T-helper 1 cell treated with Interleukin-12 subunit alpha and Interleukin-12 subunit beta and Interleukin-4 antibody, amounts not matched to agents 30 μg/mL and 1 μg/mL, for 36 hours (primary cell): ENCODE results near the gene GALNT10.

Experiments used
- H3K27ac Mint-ChIP-seq: one replicate; pipeline ENCODE4 v1.8.0; 2021; ENCODE audit warnings: mild to moderate bottlenecking, mixed read lengths
- H3K27me3 Mint-ChIP-seq: one replicate; pipeline ENCODE4 v1.8.0; 2021; ENCODE audit warnings: low read depth, mixed read lengths
- H3K36me3 Mint-ChIP-seq: one replicate; pipeline ENCODE4 v1.8.0; 2021; ENCODE audit warnings: low read depth, mixed read lengths
- H3K4me1 Mint-ChIP-seq: one replicate; pipeline ENCODE4 v1.8.0; 2021; ENCODE audit warnings: low read depth, mixed read lengths
- H3K4me3 Mint-ChIP-seq: one replicate; pipeline ENCODE4 v1.8.0; 2021; ENCODE audit warnings: mild to moderate bottlenecking, moderate library complexity, mixed read lengths
- H3K9me3 Mint-ChIP-seq: one replicate; pipeline ENCODE4 v1.8.0; 2021; ENCODE audit warnings: mixed read lengths

GALNT10 gene

GRCh38 chr5:154368041-154368800 lies 177.7 kb downstream of the GALNT10 start:
- no peaks in the 10 kb centered on the region for H3K9me3 Mint-ChIP-seq
- no peak overlapping the region for H3K4me3 Mint-ChIP-seq
- H3K27me3 Mint-ChIP-seq = no peaks in the 10 kb centered on the region
- peaks cover 11% of the 10 kb centered on the region for H3K36me3 Mint-ChIP-seq
- no peak overlapping the region for H3K27ac Mint-ChIP-seq
- H3K4me1 Mint-ChIP-seq = no peaks in the 10 kb centered on the region

DNA sequence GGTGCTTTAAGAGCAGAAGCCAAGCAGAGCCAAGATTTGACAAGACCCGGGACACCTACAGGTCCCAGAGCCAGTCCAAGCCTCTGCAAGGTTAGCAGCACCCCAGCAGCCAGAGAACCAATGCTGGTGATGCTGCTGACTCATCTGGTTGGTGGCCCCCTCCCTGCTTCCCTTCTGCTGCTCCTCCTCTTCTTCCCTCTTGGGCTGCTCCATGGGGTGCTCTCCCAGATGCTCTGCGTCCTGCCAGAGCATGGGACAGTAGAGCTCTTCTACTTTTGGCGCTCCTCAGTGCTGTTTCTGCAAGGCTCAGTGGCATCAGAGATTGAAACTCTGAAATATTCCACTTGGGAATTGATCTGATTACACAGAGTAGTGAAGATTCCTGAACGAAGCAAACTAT lies 179.1 kb downstream of the GALNT10 start:
- Mint-ChIP-seq H3K4me1 (no peaks in the 10 kb centered on the region), H3K36me3 (peaks cover 7% of the 10 kb centered on the region), H3K4me3 (no peak overlapping the region), H3K27me3 (no peaks in the 10 kb centered on the region), H3K9me3 (no peaks in the 10 kb centered on the region), H3K27ac (no peak overlapping the region)

- H3K27ac Mint-ChIP-seq = no peak overlapping the region
- no peak overlapping the region for H3K4me3 Mint-ChIP-seq
- peaks cover 7% of the 10 kb centered on the region for H3K36me3 Mint-ChIP-seq
- no peaks in the 10 kb centered on the region for H3K4me1 Mint-ChIP-seq
- H3K9me3 Mint-ChIP-seq = no peaks in the 10 kb centered on the region
- H3K27me3 Mint-ChIP-seq = no peaks in the 10 kb centered on the region
These were observed 179.6 kb downstream of the GALNT10 start for GRCh38 chr5:154370119-154370518.

DNA sequence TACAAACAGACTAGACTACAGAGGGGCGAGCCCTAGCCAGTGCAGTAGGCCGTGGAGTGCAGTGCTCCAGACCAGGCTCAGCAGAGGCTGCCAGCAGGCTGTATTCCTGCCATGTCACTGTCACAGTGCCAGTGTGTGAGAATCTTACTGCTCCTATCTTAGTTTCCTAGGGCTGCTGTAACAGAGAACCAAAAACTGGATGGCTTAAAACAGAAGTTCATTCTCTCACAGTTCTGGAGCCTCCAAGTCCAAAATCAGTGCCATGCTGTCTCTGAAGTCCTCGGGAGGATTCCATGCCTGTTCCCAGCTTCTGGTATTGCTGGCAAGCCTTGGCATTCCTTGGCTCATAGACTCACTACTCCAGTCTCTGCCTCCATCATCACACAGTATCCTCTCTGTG lies 180.3 kb downstream of the GALNT10 start:
- H3K27ac Mint-ChIP-seq = no peak overlapping the region
- H3K4me3 Mint-ChIP-seq = no peak overlapping the region
- no peaks in the 10 kb centered on the region for H3K4me1 Mint-ChIP-seq
- no peaks in the 10 kb centered on the region for H3K27me3 Mint-ChIP-seq
- H3K9me3 Mint-ChIP-seq = no peaks in the 10 kb centered on the region
- peaks cover 9% of the 10 kb centered on the region for H3K36me3 Mint-ChIP-seq

DNA sequence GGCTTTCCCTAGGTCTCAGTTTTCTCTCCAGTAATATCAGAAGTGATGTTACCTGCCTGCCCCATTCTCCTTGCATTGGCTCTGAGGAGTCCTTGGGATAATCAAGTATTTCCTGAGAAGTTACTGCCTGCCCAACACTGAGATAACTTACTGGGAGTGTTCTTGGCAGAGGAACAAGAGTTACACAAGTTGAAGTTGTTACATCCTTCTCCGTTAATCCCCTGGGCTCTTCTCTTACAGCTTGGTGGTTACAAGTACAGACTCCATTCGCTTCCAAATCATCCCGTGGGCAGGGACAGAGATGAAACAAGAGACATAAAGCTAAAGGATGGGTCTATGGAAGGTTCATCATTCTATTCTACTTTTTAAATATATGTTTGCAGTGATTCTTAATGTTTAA lies 181.2 kb downstream of the GALNT10 start:
- H3K4me3 Mint-ChIP-seq = no peak overlapping the region
- no peaks in the 10 kb centered on the region for H3K4me1 Mint-ChIP-seq
- no peaks in the 10 kb centered on the region for H3K9me3 Mint-ChIP-seq
- H3K27ac Mint-ChIP-seq = no peak overlapping the region
- no peaks in the 10 kb centered on the region for H3K27me3 Mint-ChIP-seq
- H3K36me3 Mint-ChIP-seq = peaks cover 10% of the 10 kb centered on the region

GRCh38 chr5:154372661-154373060 lies 182.1 kb downstream of the GALNT10 start:
- H3K36me3 Mint-ChIP-seq = peaks cover 18% of the 10 kb centered on the region
- no peaks in the 10 kb centered on the region for H3K4me1 Mint-ChIP-seq
- H3K9me3 Mint-ChIP-seq = no peaks in the 10 kb centered on the region
- no peak overlapping the region for H3K27ac Mint-ChIP-seq
- H3K27me3 Mint-ChIP-seq = no peaks in the 10 kb centered on the region
- H3K4me3 Mint-ChIP-seq = no peak overlapping the region

- Mint-ChIP-seq H3K27me3 (no peaks in the 10 kb centered on the region), H3K27ac (no peak overlapping the region), H3K9me3 (no peaks in the 10 kb centered on the region), H3K4me1 (no peaks in the 10 kb centered on the region), H3K36me3 (peaks cover 23% of the 10 kb centered on the region), H3K4me3 (no peak overlapping the region)
These were observed 182.8 kb downstream of the GALNT10 start for GRCh38 chr5:154373326-154373725.

DNA sequence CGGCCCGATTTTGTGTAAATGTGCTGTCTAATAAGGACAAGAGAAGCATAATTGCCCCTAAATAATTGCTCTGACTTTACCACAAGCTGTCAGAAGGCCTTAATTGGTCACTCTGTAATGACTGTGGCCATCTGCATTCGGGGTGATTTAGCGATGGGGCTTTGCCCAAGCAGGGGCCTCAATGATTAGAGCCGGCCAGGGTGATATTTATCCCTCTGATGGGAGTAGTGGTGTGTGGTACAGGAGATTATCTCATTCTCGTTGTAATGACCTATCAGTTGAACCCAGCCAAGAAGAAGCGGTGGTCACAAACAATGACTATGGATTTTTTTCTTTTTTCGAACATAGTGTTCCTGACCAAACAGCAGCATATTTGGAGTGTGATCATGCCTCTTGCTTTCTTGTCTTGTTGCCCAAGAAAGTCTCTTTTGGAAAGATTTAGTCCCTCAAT lies 183.2 kb downstream of the GALNT10 start:
- H3K27ac Mint-ChIP-seq = no peak overlapping the region
- no peaks in the 10 kb centered on the region for H3K4me1 Mint-ChIP-seq
- no peaks in the 10 kb centered on the region for H3K27me3 Mint-ChIP-seq
- no peaks in the 10 kb centered on the region for H3K9me3 Mint-ChIP-seq
- no peak overlapping the region for H3K4me3 Mint-ChIP-seq
- peaks cover 26% of the 10 kb centered on the region for H3K36me3 Mint-ChIP-seq

DNA sequence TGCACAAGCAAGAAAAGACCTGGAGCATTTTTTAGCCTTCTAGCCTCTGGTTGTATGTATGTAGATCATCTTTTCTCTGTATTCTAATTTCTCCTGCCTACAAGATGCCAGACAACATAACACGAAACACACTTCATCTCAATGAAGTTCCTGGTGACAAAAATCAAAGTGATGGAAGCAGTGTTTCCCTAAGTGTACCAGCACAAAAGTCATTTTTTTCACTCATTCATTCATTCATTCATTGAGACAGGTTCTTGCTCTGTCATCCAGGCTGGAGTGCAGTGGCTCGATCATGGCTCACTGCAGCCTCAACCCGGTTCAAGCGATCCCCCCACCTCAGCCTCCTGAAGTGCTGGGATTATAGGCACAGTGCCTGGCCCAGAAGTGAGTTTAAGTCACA lies 183.7 kb downstream of the GALNT10 start:
- peaks cover 26% of the 10 kb centered on the region for H3K36me3 Mint-ChIP-seq
- H3K27ac Mint-ChIP-seq = no peak overlapping the region
- H3K4me3 Mint-ChIP-seq = no peak overlapping the region
- no peaks in the 10 kb centered on the region for H3K27me3 Mint-ChIP-seq
- no peaks in the 10 kb centered on the region for H3K9me3 Mint-ChIP-seq
- no peaks in the 10 kb centered on the region for H3K4me1 Mint-ChIP-seq

- Mint-ChIP-seq H3K27me3 (no peaks in the 10 kb centered on the region), H3K9me3 (no peaks in the 10 kb centered on the region), H3K36me3 (peaks cover 22% of the 10 kb centered on the region), H3K4me1 (no peaks in the 10 kb centered on the region), H3K4me3 (no peak overlapping the region), H3K27ac (no peak overlapping the region)
These were observed 184.9 kb downstream of the GALNT10 start for GRCh38 chr5:154375329-154376008.

GRCh38 chr5:154376481-154376880 lies 185.9 kb downstream of the GALNT10 start:
- H3K4me3 Mint-ChIP-seq = no peak overlapping the region
- H3K36me3 Mint-ChIP-seq = peaks cover 32% of the 10 kb centered on the region
- H3K27me3 Mint-ChIP-seq = no peaks in the 10 kb centered on the region
- H3K4me1 Mint-ChIP-seq = no peaks in the 10 kb centered on the region
- no peak overlapping the region for H3K27ac Mint-ChIP-seq
- peaks cover under 1% of the 10 kb centered on the region for H3K9me3 Mint-ChIP-seq

GRCh38 chr5:154377754-154378533 lies 187.4 kb downstream of the GALNT10 start:
- peaks cover 9% of the 10 kb centered on the region for H3K9me3 Mint-ChIP-seq
- H3K27ac Mint-ChIP-seq = no peak overlapping the region
- H3K4me1 Mint-ChIP-seq = no peaks in the 10 kb centered on the region
- H3K27me3 Mint-ChIP-seq = no peaks in the 10 kb centered on the region
- peaks cover 46% of the 10 kb centered on the region for H3K36me3 Mint-ChIP-seq
- no peak overlapping the region for H3K4me3 Mint-ChIP-seq

DNA sequence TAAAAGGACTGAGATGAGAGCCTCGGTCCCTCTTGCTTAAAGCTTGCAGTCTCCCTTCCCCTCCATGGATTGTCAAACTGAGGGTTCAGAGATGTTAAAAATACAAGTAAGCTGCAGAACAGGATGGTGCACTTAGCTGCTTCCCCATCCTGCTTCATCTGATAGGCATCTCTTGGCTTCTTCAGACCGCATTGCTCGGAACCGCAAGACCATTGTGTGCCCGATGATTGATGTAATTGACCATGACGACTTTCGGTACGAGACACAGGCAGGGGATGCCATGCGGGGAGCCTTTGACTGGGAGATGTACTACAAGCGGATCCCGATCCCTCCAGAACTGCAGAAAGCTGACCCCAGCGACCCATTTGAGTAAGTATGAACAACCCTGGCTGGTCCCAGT lies 189.7 kb downstream of the GALNT10 start:
- Mint-ChIP-seq H3K36me3 (peaks cover 59% of the 10 kb centered on the region), H3K27me3 (no peaks in the 10 kb centered on the region), H3K4me3 (no peak overlapping the region), H3K4me1 (peaks cover 4% of the 10 kb centered on the region), H3K9me3 (peaks cover 19% of the 10 kb centered on the region), H3K27ac (no peak overlapping the region)

- no peak overlapping the region for H3K27ac Mint-ChIP-seq
- peaks cover 46% of the 10 kb centered on the region for H3K36me3 Mint-ChIP-seq
- no peak overlapping the region for H3K4me3 Mint-ChIP-seq
- H3K27me3 Mint-ChIP-seq = no peaks in the 10 kb centered on the region
- H3K4me1 Mint-ChIP-seq = peaks cover 8% of the 10 kb centered on the region
- H3K9me3 Mint-ChIP-seq = peaks cover 19% of the 10 kb centered on the region
These were observed 194.1 kb downstream of the GALNT10 start for GRCh38 chr5:154384480-154385235.
